Smooth muscle cell (in vitro differentiated cells): ENCODE results near the gene PLXNB3. TPM values are rescaled to one million over a fixed set of nuclear protein-coding genes. Genes with fewer than 3 reads are reported as not detected.
A peak's percentile ranks its signal among the peaks of the same experiment; 100 is the strongest.

ENCODE experiments used
- DNase-seq: peaks from one replicate; lab custom pipeline; 2025; ENCODE audit not compliant: unreplicated experiment; lab: John Stamatoyannopoulos, UW
- H2AFZ ChIP-seq: fragments of 200-600 bp; sonication (generic); 2 replicates; pipeline ENCODE4 v1.6.0; 2016; ENCODE audit warnings: antibody characterized with exemption, low read depth, mild to moderate bottlenecking
- H3F3A ChIP-seq: fragments of 200-600 bp; sonication (generic); 2 replicates; pipeline ENCODE4 v1.6.0; 2017; ENCODE audit warnings: antibody characterized with exemption, low read depth
- H3K27ac ChIP-seq: fragments of 200-600 bp; sonication (generic); 2 replicates; pipeline ENCODE4 v1.5.1; 2016; ENCODE audit warnings: low read depth, mild to moderate bottlenecking
- H3K27me3 ChIP-seq: fragments of 200-600 bp; sonication (generic); 2 replicates; pipeline ENCODE4 v1.6.1; 2016; ENCODE audit warnings: low read depth, mild to moderate bottlenecking
- H3K36me3 ChIP-seq: fragments of 200-600 bp; sonication (generic); 2 replicates; pipeline ENCODE4 v1.5.1; 2016; ENCODE audit warnings: low read depth
- H3K4me1 ChIP-seq: fragments of 200-600 bp; sonication (generic); 2 replicates; pipeline ENCODE4 v1.5.1; 2016; ENCODE audit warnings: low read depth
- H3K4me2 ChIP-seq: fragments of 200-600 bp; sonication (generic); 2 replicates; pipeline ENCODE4 v1.6.0; 2016; ENCODE audit warnings: mild to moderate bottlenecking
- H3K4me3 ChIP-seq: fragments of 200-600 bp; sonication (generic); 2 replicates; pipeline ENCODE4 v1.5.1; 2016; ENCODE audit warnings: mild to moderate bottlenecking
- H3K79me2 ChIP-seq: fragments of 200-600 bp; sonication (generic); 2 replicates; pipeline ENCODE4 v1.6.0; 2016; ENCODE audit warnings: low read depth, mild to moderate bottlenecking
- H3K9ac ChIP-seq: fragments of 200-600 bp; sonication (generic); 2 replicates; pipeline ENCODE4 v1.6.0; 2016; ENCODE audit warnings: low read depth
- H3K9me3 ChIP-seq: fragments of 200-600 bp; sonication (generic); replicated peaks from 2 replicates; pipeline ENCODE4 v1.5.1; 2016; ENCODE audit warnings: low read depth
- H4K20me1 ChIP-seq: fragments of 200-600 bp; sonication (generic); 2 replicates; pipeline ENCODE4 v1.6.0; 2016; ENCODE audit warnings: low read depth
- CTCF ChIP-seq: fragments of 200-600 bp; sonication (generic); IDR thresholded peaks from 2 replicates; pipeline ENCODE4 v1.5.1; 2017; ENCODE audit warnings: borderline replicate concordance, mild to moderate bottlenecking, antibody characterized with exemption; ENCODE audit not compliant: insufficient read depth, poor library complexity, severe bottlenecking
- WGBS: methylation state at CpG from one replicate; pipeline ENCODE4 v1.1.7; 2016; ENCODE audit warnings: low lambda C conversion rate; 5-methylcytosine and 5-hydroxymethylcytosine counted together
- polyA plus RNA-seq: library from polyadenylated mRNA; unstranded; fragments of >200 nt; fragmentation: Nextera tagmentation; extraction: Ambion mirVana; gene quantifications from 2 replicates; pipeline ENCODE4 v1.2.1, GENCODE V29; 2016
- total RNA-seq: library from RNA; depleted of rRNA; stranded (reverse); fragments of >200 nt; gene quantifications from 2 replicates; pipeline ENCODE4 v1.2.3, GENCODE V29; 2014

PLXNB3 gene
- total and polyA plus RNA-seq, 2 experiments from 2014 or later = 0.58 to 3.9 TPM

GRCh38 chrX:153766098-153766817 is 2.2 kb downstream of the PLXNB3 start:
- peak overlapping the region; percentile 87 for H3K4me2 ChIP-seq
- H3K79me2 ChIP-seq = no peaks in the 10 kb centered on the region
- no peaks in the 10 kb centered on the region for H4K20me1 ChIP-seq
- no peaks in the 10 kb centered on the region for H3K36me3 ChIP-seq
- no peak for TF ChIP-seq CTCF
- H2AFZ ChIP-seq = no peak overlapping the region
- H3K9ac ChIP-seq = peak overlapping the region; percentile 47
- peak overlapping the region; percentile 38 for H3K4me3 ChIP-seq
- H3K9me3 ChIP-seq = no peaks in the 10 kb centered on the region
- H3K27ac ChIP-seq = peak overlapping the region; percentile 73
- DNase-seq = no peak
- H3K27me3 ChIP-seq = no peaks in the 10 kb centered on the region
- no peaks in the 10 kb centered on the region for H3F3A ChIP-seq
- no peaks in the 10 kb centered on the region for H3K4me1 ChIP-seq
- 59% methylated on average over 14 of the region's 21 CpGs for WGBS

DNA sequence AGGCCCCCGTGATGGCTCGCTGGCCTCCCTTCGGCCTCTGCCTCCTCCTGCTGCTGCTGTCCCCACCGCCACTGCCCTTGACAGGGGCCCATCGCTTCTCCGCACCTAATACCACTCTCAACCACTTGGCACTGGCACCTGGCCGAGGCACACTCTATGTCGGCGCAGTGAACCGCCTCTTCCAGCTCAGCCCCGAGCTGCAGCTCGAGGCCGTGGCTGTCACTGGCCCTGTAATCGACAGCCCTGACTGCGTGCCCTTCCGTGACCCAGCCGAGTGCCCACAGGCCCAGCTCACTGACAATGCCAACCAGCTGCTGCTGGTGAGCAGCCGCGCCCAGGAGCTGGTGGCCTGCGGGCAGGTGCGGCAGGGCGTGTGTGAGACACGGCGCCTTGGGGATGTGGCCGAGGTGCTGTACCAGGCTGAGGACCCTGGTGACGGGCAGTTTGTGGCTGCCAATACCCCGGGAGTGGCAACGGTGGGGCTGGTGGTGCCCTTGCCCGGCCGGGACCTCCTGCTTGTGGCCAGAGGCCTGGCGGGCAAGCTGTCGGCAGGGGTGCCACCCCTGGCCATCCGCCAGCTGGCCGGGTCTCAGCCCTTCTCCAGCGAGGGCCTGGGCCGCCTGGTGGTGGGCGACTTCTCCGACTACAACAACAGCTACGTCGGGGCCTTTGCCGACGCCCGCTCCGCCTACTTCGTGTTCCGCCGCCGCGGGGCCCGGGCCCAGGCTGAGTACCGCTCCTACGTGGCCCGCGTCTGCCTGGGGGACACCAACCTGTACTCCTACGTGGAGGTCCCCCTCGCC is 3.0 kb downstream of the PLXNB3 start:
- no peak overlapping the region for H2AFZ ChIP-seq
- H3K9ac ChIP-seq = no peak overlapping the region

GRCh38 chrX:153767674-153768055 is 3.6 kb downstream of the PLXNB3 start:
- Histone ChIP-seq H2AFZ (no peak overlapping the region), H3K4me1 (no peaks in the 10 kb centered on the region), H3K36me3 (no peaks in the 10 kb centered on the region), H3K79me2 (no peaks in the 10 kb centered on the region), H4K20me1 (no peaks in the 10 kb centered on the region), H3K4me2 (no peak overlapping the region), H3K4me3 (no peak overlapping the region), H3K9me3 (no peaks in the 10 kb centered on the region), H3K27ac (no peak overlapping the region), H3F3A (no peaks in the 10 kb centered on the region), H3K9ac (no peak overlapping the region), H3K27me3 (no peaks in the 10 kb centered on the region)
- no peak for TF ChIP-seq CTCF
- no peak for DNase-seq
- 97% methylated on average over 20 of the region's 20 CpGs for WGBS

More for the DNA sequence above, 3.0 kb downstream of the PLXNB3 start:
- no peak for TF ChIP-seq CTCF
- H3F3A ChIP-seq = no peaks in the 10 kb centered on the region
- H3K79me2 ChIP-seq = no peaks in the 10 kb centered on the region
- no peak overlapping the region for H3K4me3 ChIP-seq
- 91% methylated on average over 40 of the region's 56 CpGs for WGBS
- H3K4me2 ChIP-seq = no peak overlapping the region
- no peaks in the 10 kb centered on the region for H3K4me1 ChIP-seq
- no peak for DNase-seq
- no peaks in the 10 kb centered on the region for H3K36me3 ChIP-seq
- no peak overlapping the region for H3K27ac ChIP-seq
- no peaks in the 10 kb centered on the region for H3K27me3 ChIP-seq
- H3K9me3 ChIP-seq = no peaks in the 10 kb centered on the region
- H4K20me1 ChIP-seq = no peaks in the 10 kb centered on the region
